ENCODE measurements around the gene EPHB3.

Gene EPHB3

GRCh38 chr3:184626923-184627322, 65.3 kb downstream of the EPHB3 start:
- no peak for DNase-seq (ENCODE audit: low spot score)

- no peak for DNase-seq (ENCODE audit: low spot score)
These were observed 68.1 kb downstream of the EPHB3 start for GRCh38 chr3:184629555-184630160.

- no peak for DNase-seq (ENCODE audit: low spot score)
These were observed 69.4 kb downstream of the EPHB3 start for GRCh38 chr3:184630861-184631471.

- DNase-seq (ENCODE audit: low spot score) = no peak
These were observed 69.9 kb downstream of the EPHB3 start for GRCh38 chr3:184631472-184631861.
